GM19467 (cell line): ENCODE measurements around the gene CBARP.

Source experiments
- ATAC-seq: cut with Tn5 transposase; IDR thresholded peaks from one replicate; pipeline ENCODE4 v1.9.1; 2021; ENCODE audit warnings: mild to moderate bottlenecking, moderate library complexity; ENCODE audit not compliant: unreplicated experiment

The CBARP gene

DNA sequence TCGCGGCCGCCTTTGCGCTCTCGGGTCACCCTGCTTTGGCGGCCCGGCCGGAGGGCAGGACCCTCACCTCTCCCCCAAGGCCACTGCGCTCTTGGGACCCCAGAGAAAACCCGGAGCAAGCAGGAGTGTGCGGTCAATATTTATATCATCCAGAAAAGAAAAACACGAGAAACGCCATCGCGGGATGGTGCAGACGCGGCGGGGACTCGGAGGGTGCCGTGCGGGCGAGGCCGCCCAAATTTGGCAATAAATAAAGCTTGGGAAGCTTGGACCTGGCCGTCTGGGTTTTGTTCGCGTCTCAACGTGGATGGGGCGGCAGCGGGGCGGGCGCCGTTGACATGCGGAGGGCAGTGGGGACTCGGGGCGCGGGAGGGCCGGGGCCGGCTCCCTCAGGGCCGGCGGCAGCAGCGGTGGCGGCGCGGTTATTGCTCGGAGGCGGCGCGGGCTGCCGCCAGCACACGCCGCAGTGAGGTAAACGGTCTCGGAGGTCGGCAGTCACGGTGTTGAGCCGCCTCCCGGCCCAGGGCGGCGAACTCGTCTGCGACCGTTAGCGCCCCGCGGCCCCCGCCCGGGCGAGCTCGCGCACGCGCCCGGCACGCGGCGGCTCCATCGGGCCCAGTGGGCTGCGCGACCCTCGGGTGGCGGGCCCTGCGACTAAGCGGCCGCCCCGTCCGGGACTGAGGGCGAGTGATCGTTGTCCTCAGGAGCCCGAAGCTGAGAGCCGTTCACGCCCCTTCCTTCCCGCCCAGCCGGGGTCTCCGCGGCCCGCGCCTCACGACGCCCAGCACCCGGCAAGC, 9.4 kb downstream of the CBARP start:
- ATAC-seq: no peak

GRCh38 chr19:1227304-1228054, 10.3 kb downstream of the CBARP start:
- no peak for ATAC-seq

GRCh38 chr19:1226522-1227303, 11.1 kb downstream of the CBARP start:
- no peak for ATAC-seq

DNA sequence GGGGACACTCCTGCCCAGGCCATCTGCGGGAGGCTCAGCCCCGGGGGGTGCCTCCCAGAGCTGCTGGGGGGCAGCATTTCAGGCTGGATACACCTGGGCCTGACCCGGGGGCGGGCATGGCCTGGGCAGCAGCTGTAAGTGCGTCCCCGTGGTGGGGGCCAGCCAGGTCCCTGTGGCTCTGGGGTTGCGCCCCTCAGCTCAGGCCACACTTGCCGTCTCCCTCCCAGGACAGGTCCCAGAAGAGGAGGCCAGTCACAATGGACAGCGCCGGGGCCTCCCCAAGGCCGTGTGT, 11.6 kb downstream of the CBARP start:
- no peak for ATAC-seq

DNA sequence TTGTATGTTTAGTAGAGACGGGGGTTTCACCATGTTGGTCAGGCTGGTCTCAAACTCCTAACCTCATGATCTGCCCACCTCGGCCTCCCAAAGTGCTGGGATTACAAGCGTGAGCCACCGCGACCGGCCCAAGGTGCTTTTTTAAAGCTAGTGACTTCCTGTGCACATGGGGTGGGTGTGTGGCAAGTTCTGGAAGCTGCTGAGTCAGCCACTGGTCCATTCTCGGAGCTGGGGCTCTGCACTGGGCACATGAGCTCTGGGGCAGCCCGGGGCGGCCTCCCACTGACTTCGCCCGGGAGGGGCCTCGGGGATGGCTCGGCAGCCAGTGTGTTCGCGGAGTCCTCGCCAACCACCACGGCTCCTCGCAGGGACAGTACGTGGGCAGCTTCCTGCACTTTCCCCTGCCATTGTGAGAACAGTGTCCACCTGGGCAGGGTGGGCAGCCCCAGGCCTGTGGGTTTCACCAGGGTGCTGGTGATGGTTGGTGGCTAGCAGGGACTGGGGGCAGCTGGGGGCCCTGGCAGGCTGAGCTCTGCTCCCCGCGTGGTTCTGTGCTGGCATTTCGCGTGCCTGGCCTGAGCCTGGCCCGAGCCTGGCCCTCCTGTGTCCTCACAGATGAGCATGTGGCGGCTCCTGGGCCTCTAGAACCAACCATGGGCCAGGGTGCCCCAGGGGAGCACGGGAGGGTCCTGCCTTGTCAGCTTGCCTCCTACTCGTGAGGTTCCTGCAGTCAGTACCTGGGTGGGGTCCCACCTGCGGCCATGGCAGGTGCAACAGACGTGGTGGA, 12.2 kb downstream of the CBARP start:
- no peak for ATAC-seq

DNA sequence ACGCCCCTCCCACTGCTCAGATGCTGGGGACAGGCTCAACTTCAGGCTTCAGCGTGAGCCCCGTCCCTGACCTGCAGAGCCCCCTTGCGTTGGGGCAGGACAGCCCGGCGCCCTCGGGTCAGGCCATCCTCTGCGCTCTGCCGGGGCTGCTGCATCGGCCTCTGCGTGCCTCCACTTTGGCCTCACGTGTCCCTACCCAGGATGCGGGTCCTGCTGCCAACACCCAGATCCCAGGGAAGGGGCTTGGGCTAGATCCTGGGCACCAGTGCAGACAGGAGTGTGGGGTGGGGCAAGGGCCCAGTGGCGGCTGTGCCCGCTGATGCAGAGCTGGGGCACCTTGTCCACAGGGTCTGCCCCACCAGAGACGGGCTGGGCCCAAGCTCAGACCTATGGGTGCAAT, 13.0 kb downstream of the CBARP start:
- ATAC-seq: no peak

DNA sequence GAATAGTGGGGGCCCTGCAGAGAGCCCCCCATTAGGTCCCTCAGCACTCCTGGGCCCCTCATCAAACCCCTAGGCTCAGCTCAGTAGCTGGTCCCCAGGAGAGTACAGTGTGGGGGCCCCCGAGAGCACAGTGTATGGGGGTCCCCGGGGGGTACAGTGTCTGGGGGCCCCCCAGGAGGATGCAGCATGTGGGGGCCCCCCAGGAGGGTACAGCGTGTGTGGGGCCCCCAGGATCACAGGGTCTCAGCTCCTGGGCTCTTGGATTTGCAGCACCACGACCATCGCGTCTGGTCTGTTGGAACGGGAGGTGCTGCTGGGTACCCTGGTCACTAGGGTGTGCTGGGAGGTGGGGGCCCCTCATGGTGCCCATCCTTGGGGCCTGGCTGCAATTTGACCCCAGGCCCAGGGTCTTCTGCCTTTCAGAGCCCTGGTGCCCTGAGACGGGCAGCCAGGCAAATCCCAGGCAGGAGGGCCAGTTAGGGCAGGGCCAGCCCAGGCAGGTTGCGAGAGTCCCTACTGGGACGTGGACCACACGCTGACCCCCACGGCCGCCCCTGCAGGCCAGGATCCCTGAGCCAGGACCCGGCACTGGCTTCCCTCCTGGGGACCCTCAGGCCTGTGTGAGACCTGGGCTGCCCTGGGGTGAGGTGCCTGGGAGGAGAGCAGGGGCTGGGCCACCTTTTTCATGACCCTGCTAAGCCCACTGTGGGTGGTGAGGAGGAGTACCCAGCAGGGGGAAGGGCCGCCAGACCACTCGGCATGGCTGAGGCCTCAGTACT, 13.6 kb downstream of the CBARP start:
- no peak for ATAC-seq

DNA sequence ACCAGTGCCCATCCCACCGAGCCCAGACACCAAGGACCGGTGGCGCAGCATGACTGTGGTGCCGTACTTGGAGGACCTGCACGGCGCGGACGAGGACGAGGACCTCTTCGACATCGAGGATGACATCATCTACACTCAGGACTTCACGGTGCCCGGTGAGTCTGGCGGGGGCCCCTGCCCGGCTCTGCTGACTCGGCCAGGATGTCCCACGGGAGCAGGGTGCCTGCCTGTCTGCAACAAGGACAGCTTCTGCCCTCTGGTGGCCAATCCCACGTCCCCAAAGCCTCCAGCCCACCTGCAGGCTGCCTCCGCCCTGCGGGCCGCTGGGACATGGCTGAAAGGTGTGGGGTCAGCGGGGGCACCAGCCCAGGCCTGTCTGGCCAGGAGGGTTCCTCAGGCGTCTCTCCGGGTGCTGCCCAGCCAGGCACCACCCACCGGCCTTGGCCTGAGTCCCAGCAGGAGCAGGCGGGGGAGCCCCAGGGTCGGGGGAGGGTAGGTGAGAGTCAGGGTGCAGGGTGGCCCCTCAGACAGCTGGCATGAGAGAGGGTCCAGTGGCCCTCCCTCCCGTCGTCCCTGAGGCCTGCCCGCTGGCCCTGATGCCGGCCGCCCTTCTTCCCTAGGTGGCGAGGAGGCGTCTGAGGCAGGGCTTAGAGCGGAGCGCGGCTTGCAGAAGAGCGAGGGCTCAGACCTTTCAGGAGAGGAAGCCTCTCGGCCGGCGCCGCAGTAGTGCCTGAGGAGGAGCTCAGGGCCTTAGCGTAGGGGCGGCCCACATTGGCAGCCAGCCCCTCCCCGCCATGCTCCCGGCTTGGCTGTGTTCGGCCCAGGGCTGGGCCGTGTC, 14.6 kb downstream of the CBARP start:
- ATAC-seq: no peak

- no peak for ATAC-seq
These were observed 15.4 kb downstream of the CBARP start for GRCh38 chr19:1222394-1222793.

GRCh38 chr19:1221904-1222255, 15.9 kb downstream of the CBARP start:
- ATAC-seq: no peak

DNA sequence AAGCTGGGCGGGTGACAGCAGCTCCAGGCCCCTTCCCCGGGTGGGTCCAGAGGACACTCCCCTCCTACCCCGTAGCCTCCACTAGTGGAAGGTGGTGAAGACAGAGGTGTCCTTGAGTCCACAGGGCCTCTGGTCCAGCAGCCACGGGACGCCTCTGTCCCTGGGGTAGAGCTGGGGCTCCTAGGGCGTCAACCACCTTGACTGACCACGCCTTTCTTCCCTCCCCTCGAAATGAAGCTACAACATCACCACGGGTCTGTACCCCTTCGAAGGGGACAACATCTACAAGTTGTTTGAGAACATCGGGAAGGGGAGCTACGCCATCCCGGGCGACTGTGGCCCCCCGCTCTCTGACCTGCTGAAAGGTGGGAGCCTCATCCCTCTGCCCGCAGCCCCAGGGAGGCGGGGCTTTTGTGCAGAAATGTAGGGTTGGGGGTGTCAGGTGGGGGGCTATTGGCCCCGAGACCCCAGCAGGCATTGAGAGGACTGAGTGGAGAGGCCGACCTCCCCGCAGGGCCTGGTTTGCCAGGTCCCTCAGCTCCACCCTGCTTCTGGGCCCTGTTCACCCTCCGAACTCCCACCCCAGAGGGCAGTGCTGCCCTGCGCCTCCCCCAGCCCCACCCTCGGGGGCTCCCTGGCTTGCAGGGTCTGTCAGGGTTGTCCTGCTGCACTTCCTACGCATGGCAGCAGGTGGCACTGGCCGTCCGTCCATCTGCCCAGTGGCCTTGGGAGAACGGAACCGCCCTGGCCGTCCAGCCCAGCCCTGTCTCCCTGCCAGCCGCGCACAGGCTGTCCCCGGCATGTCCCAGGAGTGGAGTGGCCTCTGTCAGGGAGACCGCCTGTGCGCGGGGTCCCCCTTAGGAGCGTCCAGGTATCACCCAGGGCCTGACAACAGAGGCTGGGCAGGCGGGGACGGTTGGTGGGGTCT, 16.6 kb downstream of the CBARP start:
- ATAC-seq: no peak

GRCh38 chr19:1220477-1220930, 17.3 kb downstream of the CBARP start:
- ATAC-seq: no peak

- no peak for ATAC-seq
These were observed 17.9 kb downstream of the CBARP start for GRCh38 chr19:1219786-1220476.

DNA sequence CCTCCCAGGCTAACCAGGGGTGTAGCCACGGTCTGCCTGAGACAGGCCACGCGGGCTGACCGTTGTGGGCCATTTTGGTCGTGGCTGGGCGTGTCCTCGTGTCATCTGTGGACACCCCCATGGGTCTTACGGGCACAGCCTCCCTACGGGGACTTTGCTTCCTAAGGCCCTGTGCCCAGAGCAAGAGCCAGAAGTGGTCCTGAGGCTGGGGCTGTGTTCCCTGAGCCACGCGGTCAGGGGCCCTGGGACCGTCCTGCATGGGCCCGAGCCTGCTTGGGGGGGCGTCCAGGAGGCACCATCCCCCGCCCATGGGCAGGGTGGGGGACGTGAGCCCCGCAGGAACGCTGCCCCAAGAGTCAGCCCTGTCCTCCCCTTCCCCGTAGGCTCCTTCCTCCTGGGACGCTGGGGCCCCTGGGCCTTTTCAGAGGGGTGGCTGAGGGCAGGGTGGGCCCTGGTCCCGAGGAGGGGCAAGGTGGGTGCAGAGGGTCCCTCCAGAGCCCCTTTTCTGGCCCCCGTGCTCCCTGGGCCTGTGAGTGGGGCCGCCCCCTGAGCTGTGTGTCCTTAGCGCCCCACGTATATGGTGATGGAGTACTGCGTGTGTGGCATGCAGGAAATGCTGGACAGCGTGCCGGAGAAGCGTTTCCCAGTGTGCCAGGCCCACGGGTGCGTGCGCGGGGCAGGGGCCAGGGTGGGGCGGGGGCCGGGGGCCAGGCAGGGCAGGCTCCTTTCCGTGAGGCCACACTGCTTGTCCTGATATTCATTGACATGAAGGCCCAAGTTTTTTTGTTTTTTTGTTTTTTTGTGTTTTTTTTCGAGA, 18.8 kb downstream of the CBARP start:
- no peak for ATAC-seq

- no peak for ATAC-seq
These were observed 20.4 kb downstream of the CBARP start for GRCh38 chr19:1217366-1217765.

GRCh38 chr19:1216756-1217155, 21.0 kb downstream of the CBARP start:
- ATAC-seq: no peak
